Neural cell (in vitro differentiated cells): Measurements from ENCODE around the gene SNRPD3. TPM values are rescaled to one million over a fixed set of nuclear protein-coding genes. Genes with fewer than 3 reads are reported as not detected.

Source experiments
- H2AFZ ChIP-seq: fragments of 200-600, 300-800 bp; sonication (generic), shearing (Covaris generic); 2 replicates; pipeline ENCODE4 v1.6.0; 2014; ENCODE audit warnings: low read depth, mild to moderate bottlenecking, antibody characterized with exemption, low read length, moderate library complexity
- H3F3A ChIP-seq: fragments of 200-600 bp; shearing (Covaris generic); 2 replicates; pipeline ENCODE4 v1.6.1; 2016; ENCODE audit warnings: mild to moderate bottlenecking, moderate library complexity, mixed read lengths, antibody characterized with exemption, low read length; ENCODE audit not compliant: insufficient read depth, poor library complexity, severe bottlenecking
- H3K27ac ChIP-seq: fragments of 200-600, 300-800 bp; sonication (generic), shearing (Covaris generic); 2 replicates; pipeline ENCODE4 v1.5.1; 2014; ENCODE audit warnings: mild to moderate bottlenecking, low read length, moderate library complexity
- H3K27me3 ChIP-seq: fragments of 300-800, 200-600 bp; sonication (generic), shearing (Covaris generic); 2 replicates; pipeline ENCODE4 v1.6.0; 2014; ENCODE audit warnings: mild to moderate bottlenecking, low read depth, low read length, moderate library complexity; ENCODE audit not compliant: insufficient read depth
- H3K36me3 ChIP-seq: fragments of 300-800, 200-600 bp; sonication (generic), shearing (Covaris generic); 2 replicates; pipeline ENCODE4 v1.5.1; 2014; ENCODE audit warnings: mild to moderate bottlenecking, antibody characterized with exemption, low read length, moderate library complexity; ENCODE audit not compliant: insufficient read depth
- H3K4me2 ChIP-seq: fragments of 300-800, 200-600 bp; sonication (generic), shearing (Covaris generic); 2 replicates; pipeline ENCODE4 v1.6.0; 2014; ENCODE audit warnings: mild to moderate bottlenecking, low read length
- H3K4me3 ChIP-seq: fragments of 300-800, 200-600 bp; sonication (generic), shearing (Covaris generic); 2 replicates; pipeline ENCODE4 v1.5.1; 2014; ENCODE audit warnings: mild to moderate bottlenecking, low read length, moderate library complexity
- H3K79me2 ChIP-seq: fragments of 200-600 bp; shearing (Covaris generic); replicated peaks from 2 replicates; pipeline ENCODE4 v1.6.0; 2014; ENCODE audit warnings: mild to moderate bottlenecking, low read length, moderate library complexity; ENCODE audit not compliant: insufficient read depth
- H3K9ac ChIP-seq: fragments of 300-800, 200-600 bp; sonication (generic), shearing (Covaris generic); 2 replicates; pipeline ENCODE4 v1.6.1; 2016; ENCODE audit warnings: mild to moderate bottlenecking, low read length, mixed read lengths
- H3K9me2 ChIP-seq: fragments of 200-600 bp; shearing (Covaris generic); 2 replicates; pipeline ENCODE4 v1.6.1; 2016; ENCODE audit warnings: mild to moderate bottlenecking, low read length, mixed read lengths; ENCODE audit not compliant: insufficient read depth
- H3K9me3 ChIP-seq: fragments of 200-600, 300-800 bp; sonication (generic), shearing (Covaris generic); 2 replicates; pipeline ENCODE4 v1.6.1; 2016; ENCODE audit warnings: mild to moderate bottlenecking, mixed run types, low read length, moderate library complexity, mixed read lengths
- H4K20me1 ChIP-seq: fragments of 200-600 bp; shearing (Covaris generic); 2 replicates; pipeline ENCODE4 v1.6.1; 2016; ENCODE audit warnings: mild to moderate bottlenecking, mixed run types; ENCODE audit not compliant: insufficient read depth
- EP300 ChIP-seq: fragments of 450-650 bp; conservative IDR thresholded peaks from 2 replicates; pipeline ENCODE4 v1.6.1; 2014; ENCODE audit warnings: antibody characterized with exemption, mild to moderate bottlenecking, moderate library complexity; ENCODE audit not compliant: poor library complexity, severe bottlenecking
- EZH2 ChIP-seq: fragments of 200-600, 300-800 bp; shearing (Covaris generic), sonication (generic); IDR thresholded peaks from 2 replicates; pipeline ENCODE4 v1.6.1; 2014; ENCODE audit warnings: antibody characterized with exemption, low read length, borderline replicate concordance, mild to moderate bottlenecking; ENCODE audit not compliant: insufficient read depth, poor library complexity, severe bottlenecking
- MXI1 ChIP-seq: fragments of 450-650 bp; conservative IDR thresholded peaks from 2 replicates; pipeline ENCODE4 v1.6.1; 2014; ENCODE audit warnings: antibody characterized with exemption, mild to moderate bottlenecking; ENCODE audit not compliant: poor library complexity, severe bottlenecking
- POLR2AphosphoS5 ChIP-seq: IDR thresholded peaks from 2 replicates; pipeline ENCODE4 v1.6.1; 2012
- RAD21 ChIP-seq: fragments of 450-650 bp; conservative IDR thresholded peaks from 2 replicates; pipeline ENCODE4 v1.6.1; 2014; ENCODE audit warnings: antibody characterized with exemption, mild to moderate bottlenecking, moderate library complexity
- SMC3 ChIP-seq: fragments of 450-650 bp; conservative IDR thresholded peaks from 2 replicates; pipeline ENCODE4 v1.6.1; 2014; ENCODE audit warnings: antibody characterized with exemption, mild to moderate bottlenecking, moderate library complexity; ENCODE audit not compliant: poor library complexity
- TAF1 ChIP-seq: IDR thresholded peaks from 2 replicates; pipeline ENCODE4 v1.6.1; 2012; ENCODE audit warnings: low read depth
- polyA plus RNA-seq: library from polyadenylated mRNA; depleted of rRNA; stranded (reverse); fragments of >200 nt; gene quantifications from 2 replicates; pipeline ENCODE4 v1.2.3, GENCODE V29; 2014
- TF ChIP-seq, protein P1 (sequence below): fragments of 450-650 bp; IDR thresholded peaks from 2 replicates; pipeline ENCODE4 v1.5.1; 2014; ENCODE audit warnings: antibody characterized with exemption, mild to moderate bottlenecking, moderate library complexity; ENCODE audit not compliant: poor library complexity, severe bottlenecking
- TF ChIP-seq, protein P2 (sequence below): IDR thresholded peaks from 2 replicates; pipeline ENCODE4 v1.6.1; 2012; ENCODE audit warnings: borderline replicate concordance

SNRPD3 gene
- polyA plus RNA-seq, 1 donor from 2014 or later: 195 TPM

DNA sequence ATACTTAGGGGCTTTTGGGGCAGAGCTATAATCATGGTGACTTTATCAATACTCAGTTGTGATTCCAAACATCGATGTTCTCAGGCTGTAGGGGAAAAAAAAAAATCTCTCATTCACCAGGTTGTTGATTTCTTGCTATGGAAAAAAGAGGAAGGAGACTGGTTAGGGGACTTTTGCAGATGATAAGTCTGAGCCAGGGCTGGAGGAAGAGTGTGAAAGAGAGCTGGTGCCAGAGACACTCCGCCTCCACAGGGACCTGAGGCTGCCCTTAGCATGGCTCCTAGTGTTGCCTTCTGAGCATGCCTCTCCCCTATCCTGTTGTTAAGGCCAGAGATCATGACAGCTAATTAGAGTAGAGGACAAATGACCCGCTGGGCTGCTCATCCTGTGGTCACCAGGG, 43.8 kb upstream of the SNRPD3 start:
- H3K4me2 ChIP-seq: no peak overlapping the region
- H3F3A ChIP-seq: no peaks in the 10 kb centered on the region
- H3K27me3 ChIP-seq: no peaks in the 10 kb centered on the region
- no peaks in the 10 kb centered on the region for H3K9me3 ChIP-seq
- no peaks in the 10 kb centered on the region for H4K20me1 ChIP-seq
- H3K9me2 ChIP-seq: no peaks in the 10 kb centered on the region
- no peak overlapping the region for H3K27ac ChIP-seq
- H3K36me3 ChIP-seq: no peaks in the 10 kb centered on the region
- H3K9ac ChIP-seq: no peak overlapping the region
- H2AFZ ChIP-seq: no peak overlapping the region
- TF ChIP-seq MXI1 (no peak), SMC3 (no peak), TAF1 (no peak)
- TF ChIP-seq, protein P1, sequence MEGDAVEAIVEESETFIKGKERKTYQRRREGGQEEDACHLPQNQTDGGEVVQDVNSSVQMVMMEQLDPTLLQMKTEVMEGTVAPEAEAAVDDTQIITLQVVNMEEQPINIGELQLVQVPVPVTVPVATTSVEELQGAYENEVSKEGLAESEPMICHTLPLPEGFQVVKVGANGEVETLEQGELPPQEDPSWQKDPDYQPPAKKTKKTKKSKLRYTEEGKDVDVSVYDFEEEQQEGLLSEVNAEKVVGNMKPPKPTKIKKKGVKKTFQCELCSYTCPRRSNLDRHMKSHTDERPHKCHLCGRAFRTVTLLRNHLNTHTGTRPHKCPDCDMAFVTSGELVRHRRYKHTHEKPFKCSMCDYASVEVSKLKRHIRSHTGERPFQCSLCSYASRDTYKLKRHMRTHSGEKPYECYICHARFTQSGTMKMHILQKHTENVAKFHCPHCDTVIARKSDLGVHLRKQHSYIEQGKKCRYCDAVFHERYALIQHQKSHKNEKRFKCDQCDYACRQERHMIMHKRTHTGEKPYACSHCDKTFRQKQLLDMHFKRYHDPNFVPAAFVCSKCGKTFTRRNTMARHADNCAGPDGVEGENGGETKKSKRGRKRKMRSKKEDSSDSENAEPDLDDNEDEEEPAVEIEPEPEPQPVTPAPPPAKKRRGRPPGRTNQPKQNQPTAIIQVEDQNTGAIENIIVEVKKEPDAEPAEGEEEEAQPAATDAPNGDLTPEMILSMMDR: no peak
- H3K79me2 ChIP-seq: no peaks in the 10 kb centered on the region
- no peak overlapping the region for H3K4me3 ChIP-seq

DNA sequence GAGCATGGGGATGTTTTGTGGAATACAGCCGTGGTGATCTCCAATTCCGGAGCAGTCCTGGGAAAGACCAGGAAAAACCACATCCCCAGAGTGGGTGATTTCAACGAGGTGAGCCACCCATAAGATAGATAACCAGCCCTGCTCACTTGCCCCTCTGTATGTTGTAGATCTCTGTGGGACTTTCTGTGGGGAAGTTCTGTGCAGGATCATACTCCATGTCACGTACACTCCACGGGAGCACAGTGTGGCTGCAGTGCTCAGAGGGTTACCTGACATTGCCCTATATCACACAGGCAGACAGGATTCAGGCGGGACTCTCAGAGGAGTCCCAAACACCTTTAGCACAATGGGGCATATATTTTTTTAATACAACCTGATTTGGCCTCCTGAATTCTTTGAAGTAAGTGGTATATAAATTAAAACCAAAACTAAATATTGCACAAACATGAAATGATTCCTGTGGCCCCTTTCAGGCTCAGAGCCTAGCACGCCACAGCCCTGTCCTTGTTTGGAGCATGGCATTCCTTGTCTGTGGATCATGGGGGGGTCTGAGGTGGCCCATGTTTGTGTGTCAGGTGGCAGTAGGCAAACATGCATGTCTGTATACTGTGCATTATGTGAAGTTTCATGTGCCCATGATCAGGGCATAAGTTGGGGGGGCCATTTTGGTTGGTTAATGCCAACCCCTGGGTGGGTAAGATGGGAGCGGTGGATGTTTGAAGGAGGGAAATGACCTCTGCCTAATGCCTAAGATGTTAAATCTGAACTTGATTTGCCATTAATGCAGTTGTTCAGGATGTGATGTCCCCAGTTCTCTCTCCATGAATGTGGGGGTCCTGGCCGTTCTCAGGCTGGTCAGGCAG, 42.2 kb upstream of the SNRPD3 start:
- Histone ChIP-seq H3K9me3 (no peaks in the 10 kb centered on the region), H3K9me2 (no peaks in the 10 kb centered on the region), H4K20me1 (no peaks in the 10 kb centered on the region), H3K27me3 (no peaks in the 10 kb centered on the region), H3K27ac (no peak overlapping the region), H3F3A (no peaks in the 10 kb centered on the region), H3K4me2 (no peak overlapping the region), H3K9ac (no peak overlapping the region), H3K4me3 (no peak overlapping the region), H3K79me2 (no peaks in the 10 kb centered on the region), H3K36me3 (no peaks in the 10 kb centered on the region), H2AFZ (no peak overlapping the region)
- TF ChIP-seq TAF1 (no peak), EP300 (no peak), SMC3 (no peak)

DNA sequence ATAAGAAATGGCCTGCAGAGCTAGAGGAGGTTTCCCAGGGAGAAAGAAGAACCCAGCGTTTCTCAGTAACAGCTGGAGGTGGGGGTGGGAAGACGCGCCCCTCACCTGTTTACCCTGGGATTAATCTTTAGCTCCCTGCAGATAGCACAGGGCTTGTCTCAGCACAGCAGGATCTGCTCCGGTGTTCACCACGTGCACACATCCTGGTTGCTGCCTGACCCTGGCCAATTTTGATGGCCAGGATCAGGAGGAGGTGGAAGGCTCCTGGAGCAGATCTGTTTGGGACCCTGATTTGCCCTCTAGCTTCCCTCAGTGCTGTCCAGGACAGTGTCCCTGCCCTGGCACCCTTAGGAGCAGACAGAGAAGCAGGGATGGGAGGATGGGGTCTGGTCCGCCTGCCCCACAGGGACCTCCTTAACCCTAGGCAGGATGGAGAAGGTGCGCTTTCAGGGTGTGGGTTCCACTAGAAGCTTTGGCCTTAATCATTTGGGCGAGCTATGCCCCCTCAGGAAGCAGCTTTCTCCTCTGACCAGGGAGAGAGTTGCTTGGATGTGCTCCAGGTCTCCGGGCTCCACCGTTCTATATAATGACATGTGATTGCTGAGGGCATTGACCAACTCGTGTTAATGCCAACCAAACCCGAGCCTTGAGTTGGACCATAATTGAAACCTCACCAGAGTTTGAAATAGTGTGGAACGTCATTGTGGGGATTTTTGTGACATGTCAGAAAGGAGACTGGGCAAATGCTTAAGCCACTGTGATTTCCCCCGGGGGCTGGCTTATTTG, 41.4 kb upstream of the SNRPD3 start:
- no peak overlapping the region for H2AFZ ChIP-seq
- H3K4me3 ChIP-seq: no peak overlapping the region
- H3K36me3 ChIP-seq: no peaks in the 10 kb centered on the region
- H3K9me2 ChIP-seq: no peaks in the 10 kb centered on the region
- no peaks in the 10 kb centered on the region for H3F3A ChIP-seq
- no peak for TF ChIP-seq SMC3
- no peak for TF ChIP-seq TAF1
- TF ChIP-seq, protein P2, sequence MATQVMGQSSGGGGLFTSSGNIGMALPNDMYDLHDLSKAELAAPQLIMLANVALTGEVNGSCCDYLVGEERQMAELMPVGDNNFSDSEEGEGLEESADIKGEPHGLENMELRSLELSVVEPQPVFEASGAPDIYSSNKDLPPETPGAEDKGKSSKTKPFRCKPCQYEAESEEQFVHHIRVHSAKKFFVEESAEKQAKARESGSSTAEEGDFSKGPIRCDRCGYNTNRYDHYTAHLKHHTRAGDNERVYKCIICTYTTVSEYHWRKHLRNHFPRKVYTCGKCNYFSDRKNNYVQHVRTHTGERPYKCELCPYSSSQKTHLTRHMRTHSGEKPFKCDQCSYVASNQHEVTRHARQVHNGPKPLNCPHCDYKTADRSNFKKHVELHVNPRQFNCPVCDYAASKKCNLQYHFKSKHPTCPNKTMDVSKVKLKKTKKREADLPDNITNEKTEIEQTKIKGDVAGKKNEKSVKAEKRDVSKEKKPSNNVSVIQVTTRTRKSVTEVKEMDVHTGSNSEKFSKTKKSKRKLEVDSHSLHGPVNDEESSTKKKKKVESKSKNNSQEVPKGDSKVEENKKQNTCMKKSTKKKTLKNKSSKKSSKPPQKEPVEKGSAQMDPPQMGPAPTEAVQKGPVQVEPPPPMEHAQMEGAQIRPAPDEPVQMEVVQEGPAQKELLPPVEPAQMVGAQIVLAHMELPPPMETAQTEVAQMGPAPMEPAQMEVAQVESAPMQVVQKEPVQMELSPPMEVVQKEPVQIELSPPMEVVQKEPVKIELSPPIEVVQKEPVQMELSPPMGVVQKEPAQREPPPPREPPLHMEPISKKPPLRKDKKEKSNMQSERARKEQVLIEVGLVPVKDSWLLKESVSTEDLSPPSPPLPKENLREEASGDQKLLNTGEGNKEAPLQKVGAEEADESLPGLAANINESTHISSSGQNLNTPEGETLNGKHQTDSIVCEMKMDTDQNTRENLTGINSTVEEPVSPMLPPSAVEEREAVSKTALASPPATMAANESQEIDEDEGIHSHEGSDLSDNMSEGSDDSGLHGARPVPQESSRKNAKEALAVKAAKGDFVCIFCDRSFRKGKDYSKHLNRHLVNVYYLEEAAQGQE: no peak
- TF ChIP-seq, protein P1: no peak
- no peak for TF ChIP-seq POLR2AphosphoS5
- no peak for TF ChIP-seq EP300
- TF ChIP-seq MXI1: no peak
- TF ChIP-seq RAD21: no peak
- TF ChIP-seq EZH2: no peak
- H3K9ac ChIP-seq: no peak overlapping the region
- H3K9me3 ChIP-seq: no peaks in the 10 kb centered on the region
- no peaks in the 10 kb centered on the region for H3K27me3 ChIP-seq
- no peaks in the 10 kb centered on the region for H3K79me2 ChIP-seq
- no peaks in the 10 kb centered on the region for H4K20me1 ChIP-seq
- H3K4me2 ChIP-seq: no peak overlapping the region
- no peak overlapping the region for H3K27ac ChIP-seq
